ENCODE measurements around the gene RC3H2.

The RC3H2 gene

GRCh38 chr9:122808141-122808540 is 97.0 kb downstream of the RC3H2 start:
- DNase-seq (ENCODE audit: low read depth in 2 of 2), result no peak

- DNase-seq (ENCODE audit: low read depth in 2 of 2), result peak; percentile 58 to 64
Measured at GRCh38 chr9:122807271-122807900, 97.8 kb downstream of the RC3H2 start.

- no peak for DNase-seq (ENCODE audit: low read depth in 2 of 2)
Measured at GRCh38 chr9:122806661-122807060, 98.5 kb downstream of the RC3H2 start.

GRCh38 chr9:122800066-122801060 is 104.8 kb downstream of the RC3H2 start, which contains the start of gene OR1K1:
OR1K1 (plus strand) TSS chr9:122800123; CDS start chr9:122800123, 0 bp downstream.
- DNase-seq (ENCODE audit: low read depth in 2 of 2), result no peak

- no peak for DNase-seq (ENCODE audit: low read depth in 2 of 2)
Measured at GRCh38 chr9:122797316-122798063, 107.7 kb downstream of the RC3H2 start.
